Kasumi-1 (cell line): ENCODE measurements around the gene NMNAT3.

Source experiments
- DNase-seq, 2 experiments: peaks; one replicate each; lab custom pipeline; 2025; lab: John Stamatoyannopoulos, UW

NMNAT3 gene

GRCh38 chr3:139541532-139542288 lies 136.1 kb downstream of the NMNAT3 start:
- DNase-seq: no peak

GRCh38 chr3:139540651-139541531 lies 136.9 kb downstream of the NMNAT3 start:
- no peak for DNase-seq

GRCh38 chr3:139538733-139539132 lies 139.0 kb downstream of the NMNAT3 start:
- DNase-seq: no peak

- no peak for DNase-seq
Measured at GRCh38 chr3:139537795-139538621, 139.8 kb downstream of the NMNAT3 start.

GRCh38 chr3:139537361-139537760 lies 140.4 kb downstream of the NMNAT3 start:
- no peak for DNase-seq

- no peak for DNase-seq
Measured at GRCh38 chr3:139534992-139535879, 142.5 kb downstream of the NMNAT3 start.

- no peak for DNase-seq
Measured at GRCh38 chr3:139534455-139534812, 143.3 kb downstream of the NMNAT3 start.

- no peak for DNase-seq
Measured at GRCh38 chr3:139533781-139534454, 143.9 kb downstream of the NMNAT3 start.

- no peak for DNase-seq
Measured at GRCh38 chr3:139532976-139533375, 144.8 kb downstream of the NMNAT3 start.

GRCh38 chr3:139530717-139531116 lies 147.1 kb downstream of the NMNAT3 start:
- no peak for DNase-seq

- DNase-seq: no peak
Measured at GRCh38 chr3:139529662-139530061, 148.1 kb downstream of the NMNAT3 start.

GRCh38 chr3:139528924-139529323 lies 148.8 kb downstream of the NMNAT3 start:
- DNase-seq: no peak

- no peak for DNase-seq
Measured at GRCh38 chr3:139528281-139528680, 149.5 kb downstream of the NMNAT3 start.

- no peak for DNase-seq
Measured at GRCh38 chr3:139527265-139527664, 150.5 kb downstream of the NMNAT3 start.

- DNase-seq: no peak
Measured at GRCh38 chr3:139526146-139526545, 151.6 kb downstream of the NMNAT3 start.

- no peak for DNase-seq
Measured at GRCh38 chr3:139524841-139525636, 152.7 kb downstream of the NMNAT3 start.

- no peak for DNase-seq
Measured at GRCh38 chr3:139523718-139524117, 154.1 kb downstream of the NMNAT3 start.

GRCh38 chr3:139523166-139523565 lies 154.6 kb downstream of the NMNAT3 start:
- DNase-seq: no peak

- no peak for DNase-seq
Measured at GRCh38 chr3:139522421-139522820, 155.4 kb downstream of the NMNAT3 start.

- DNase-seq: no peak
Measured at GRCh38 chr3:139521816-139522215, 156.0 kb downstream of the NMNAT3 start.
